NCI-H748 (cell line): ENCODE results near the gene LMOD1.
"Not testable (repeated sequence)": the region's sequence is repeated elsewhere in the genome, so short reads cannot be mapped to it uniquely, and the experiment has no call there.

Experiments
- DNase-seq: peaks from one replicate; lab custom pipeline; 2025; ENCODE audit not compliant: unreplicated experiment; lab: John Stamatoyannopoulos, UW

LMOD1 gene

GRCh38 chr1:201949491-201949890 is 3.1 kb upstream of the LMOD1 start:
- no peak for DNase-seq

GRCh38 chr1:201947697-201948008 is 1.3 kb upstream of the LMOD1 start:
- no peak for DNase-seq

- no peak for DNase-seq
These were observed 505 bp downstream of the LMOD1 start for GRCh38 chr1:201945863-201946223.

GRCh38 chr1:201945157-201945556 is 1.2 kb downstream of the LMOD1 start:
- no peak for DNase-seq

- DNase-seq: no peak
These were observed 1.7 kb downstream of the LMOD1 start for GRCh38 chr1:201944639-201945038.

GRCh38 chr1:201944002-201944401 is 2.3 kb downstream of the LMOD1 start:
- DNase-seq: no peak

GRCh38 chr1:201942129-201942495 is 4.2 kb downstream of the LMOD1 start:
- no peak for DNase-seq

GRCh38 chr1:201941420-201942128 is 4.8 kb downstream of the LMOD1 start:
- DNase-seq: no peak

- not testable (repeated sequence) for DNase-seq
These were observed 6.0 kb downstream of the LMOD1 start for GRCh38 chr1:201940316-201940715.

- DNase-seq: no peak
These were observed 6.8 kb downstream of the LMOD1 start for GRCh38 chr1:201939574-201939973.

- no peak for DNase-seq
These were observed 7.2 kb downstream of the LMOD1 start for GRCh38 chr1:201939148-201939547.

GRCh38 chr1:201938440-201939035 is 7.8 kb downstream of the LMOD1 start:
- DNase-seq: no peak

- no peak for DNase-seq
These were observed 8.6 kb downstream of the LMOD1 start for GRCh38 chr1:201937624-201938213.

- no peak for DNase-seq
These were observed 12.4 kb downstream of the LMOD1 start for GRCh38 chr1:201933840-201934430.

GRCh38 chr1:201930803-201931202 is 15.5 kb downstream of the LMOD1 start:
- DNase-seq: no peak

GRCh38 chr1:201930137-201930536 is 16.2 kb downstream of the LMOD1 start:
- DNase-seq: no peak

- DNase-seq: no peak
These were observed 18.1 kb downstream of the LMOD1 start for GRCh38 chr1:201928266-201928665.

- no peak for DNase-seq
These were observed 20.2 kb downstream of the LMOD1 start for GRCh38 chr1:201925981-201926645.

- no peak for DNase-seq
These were observed 21.1 kb downstream of the LMOD1 start for GRCh38 chr1:201925301-201925567.

GRCh38 chr1:201921952-201922558 is 24.3 kb downstream of the LMOD1 start:
- no peak for DNase-seq

GRCh38 chr1:201918343-201918742 is 28.0 kb downstream of the LMOD1 start:
- DNase-seq: no peak
